Measurements from ENCODE around the gene DRICH1.

GRCh38 chr22:23626286-23626975 lies 5.7 kb downstream of the DRICH1 start:
- no peak for TF ChIP-seq ZNF671 (CRISPR knock-in tag; IDR thresholded peaks at IDR 0.05)
- TF ChIP-seq CTCF (IDR thresholded peaks at IDR 0.05): no peak
- no peak for TF ChIP-seq E2F4 (CRISPR knock-in tag; IDR thresholded peaks at IDR 0.05; ENCODE audit: borderline replicate concordance, low read depth)
- TF ChIP-seq, protein P1, sequence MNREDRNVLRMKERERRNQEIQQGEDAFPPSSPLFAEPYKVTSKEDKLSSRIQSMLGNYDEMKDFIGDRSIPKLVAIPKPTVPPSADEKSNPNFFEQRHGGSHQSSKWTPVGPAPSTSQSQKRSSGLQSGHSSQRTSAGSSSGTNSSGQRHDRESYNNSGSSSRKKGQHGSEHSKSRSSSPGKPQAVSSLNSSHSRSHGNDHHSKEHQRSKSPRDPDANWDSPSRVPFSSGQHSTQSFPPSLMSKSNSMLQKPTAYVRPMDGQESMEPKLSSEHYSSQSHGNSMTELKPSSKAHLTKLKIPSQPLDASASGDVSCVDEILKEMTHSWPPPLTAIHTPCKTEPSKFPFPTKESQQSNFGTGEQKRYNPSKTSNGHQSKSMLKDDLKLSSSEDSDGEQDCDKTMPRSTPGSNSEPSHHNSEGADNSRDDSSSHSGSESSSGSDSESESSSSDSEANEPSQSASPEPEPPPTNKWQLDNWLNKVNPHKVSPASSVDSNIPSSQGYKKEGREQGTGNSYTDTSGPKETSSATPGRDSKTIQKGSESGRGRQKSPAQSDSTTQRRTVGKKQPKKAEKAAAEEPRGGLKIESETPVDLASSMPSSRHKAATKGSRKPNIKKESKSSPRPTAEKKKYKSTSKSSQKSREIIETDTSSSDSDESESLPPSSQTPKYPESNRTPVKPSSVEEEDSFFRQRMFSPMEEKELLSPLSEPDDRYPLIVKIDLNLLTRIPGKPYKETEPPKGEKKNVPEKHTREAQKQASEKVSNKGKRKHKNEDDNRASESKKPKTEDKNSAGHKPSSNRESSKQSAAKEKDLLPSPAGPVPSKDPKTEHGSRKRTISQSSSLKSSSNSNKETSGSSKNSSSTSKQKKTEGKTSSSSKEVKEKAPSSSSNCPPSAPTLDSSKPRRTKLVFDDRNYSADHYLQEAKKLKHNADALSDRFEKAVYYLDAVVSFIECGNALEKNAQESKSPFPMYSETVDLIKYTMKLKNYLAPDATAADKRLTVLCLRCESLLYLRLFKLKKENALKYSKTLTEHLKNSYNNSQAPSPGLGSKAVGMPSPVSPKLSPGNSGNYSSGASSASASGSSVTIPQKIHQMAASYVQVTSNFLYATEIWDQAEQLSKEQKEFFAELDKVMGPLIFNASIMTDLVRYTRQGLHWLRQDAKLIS (CRISPR knock-in tag; IDR thresholded peaks at IDR 0.05; ENCODE audit: borderline replicate concordance): no peak
- no peak for TF ChIP-seq ZMAT4 (CRISPR knock-in tag; IDR thresholded peaks at IDR 0.05)
- TF ChIP-seq ATF1 (CRISPR knock-in tag; IDR thresholded peaks at IDR 0.05): no peak
